ENCODE results near the gene TAPT1. TPM values are rescaled to one million over a fixed set of nuclear protein-coding genes. Genes with fewer than 3 reads are reported as not detected.

TAPT1 gene
- total and polyA plus RNA-seq, 2 donors (not counting 3 experiments of a cell fraction or from before 2014, with no cell fraction given): 6.9 to 17.5 TPM

GRCh38 chr4:16118090-16118489, 108.2 kb downstream of the TAPT1 start:
- H3K79me2 ChIP-seq (ENCODE audit: control insufficient read depth, insufficient read depth, low read length): no peaks in the 10 kb centered on the region
- intact Hi-C loops (cut with micrococcal nuclease) (no loop called here), dilution Hi-C loops (cut with MboI; ENCODE audit: extremely low pct_ligation_motif_present, low sequenced_read_pairs) (no loop called here)
- no peak overlapping the region for H3K4me2 ChIP-seq (ENCODE audit: insufficient read depth, low read length)
- no peak overlapping the region for H3K4me3 ChIP-seq (replicated peaks in 1 of 3; ENCODE audit: insufficient read depth in 1 of 3, low read depth in 1 of 3, low read length in 3 of 3)
- H4K20me1 ChIP-seq (replicated peaks; ENCODE audit: control insufficient read depth, extremely low read depth, insufficient read depth, low read length): no peaks in the 10 kb centered on the region
- FAIRE-seq (no peak), DNase-seq (ENCODE audit: low read depth, low spot score) (no peak)
- no peak overlapping the region for H2AFZ ChIP-seq (ENCODE audit: low read depth, low read length)
- no peak overlapping the region for H3K27ac ChIP-seq (ENCODE audit: insufficient read depth, low read depth, low read length)
- BruUV-seq (replicated peaks): no TSS peak
- H3K4me1 ChIP-seq (ENCODE audit: control insufficient read depth, extremely low read depth, insufficient read depth, low read length): no peaks in the 10 kb centered on the region
- TF ChIP-seq CTCF (IDR thresholded peaks at IDR 0.05; ENCODE audit: extremely low read depth in 1 of 2, insufficient read depth in 1 of 2, low read depth in 1 of 2, low read length in 2 of 2) (no peak), GATA2 (IDR thresholded peaks at IDR 0.05; ENCODE audit: insufficient read depth, insufficient read length, low read depth, low read length) (no peak), MYC (IDR thresholded peaks at IDR 0.05; ENCODE audit: low read depth, low read length) (no peak), FOS (IDR thresholded peaks at IDR 0.05; ENCODE audit: borderline replicate concordance, insufficient read depth, low read length) (no peak), POLR2A (IDR thresholded peaks at IDR 0.05; ENCODE audit: low read depth, low read length) (no peak), EZH2 (IDR thresholded peaks at IDR 0.05; ENCODE audit: borderline replicate concordance, low read depth, low read length, severe bottlenecking) (no peak), MAX (IDR thresholded peaks at IDR 0.05; ENCODE audit: insufficient read depth, insufficient read length) (no peak), JUN (IDR thresholded peaks at IDR 0.05; ENCODE audit: borderline replicate concordance, insufficient read depth, insufficient read length, low read depth) (no peak), POLR2AphosphoS5 (IDR thresholded peaks at IDR 0.05; ENCODE audit: insufficient read depth, low read depth, low read length) (no peak)
- POLR2A ChIA-PET: interaction anchor here (0.6 kb wide), 1 partner anchor 19 kb away, joined by 3 read pairs; no protein-coding TSS in a partner anchor
- H3K9ac ChIP-seq (replicated peaks; ENCODE audit: extremely low read depth, insufficient read depth, low read length): no peak overlapping the region
- peaks cover 0 to 3% of the 10 kb centered on the region in 2 experiments for H3K27me3 ChIP-seq (ENCODE audit: control insufficient read depth in 2 of 2, insufficient read depth in 2 of 2, low read length in 2 of 2)
- no peaks in the 10 kb centered on the region for H3K9me3 ChIP-seq (replicated peaks; ENCODE audit: control insufficient read depth, insufficient read depth, low read length)
- CTCF ChIA-PET: interaction anchor here (0.8 to 0.9 kb wide), 2 partner anchors 9 to 28 kb away, joined by 3 to 4 read pairs; no protein-coding TSS in a partner anchor
- H3K36me3 ChIP-seq (ENCODE audit: control insufficient read depth in 2 of 2, extremely low read depth in 1 of 2, insufficient read depth in 2 of 2, low read length in 2 of 2): no peaks in the 10 kb centered on the region
- no peaks in the 10 kb centered on the region for H3K9me1 ChIP-seq (replicated peaks; ENCODE audit: control insufficient read depth, extremely low read depth, insufficient read depth, low read length)
